HepG2 (cell line): ENCODE data around the gene DCHS2. TPM values are rescaled to one million over a fixed set of nuclear protein-coding genes. Genes with fewer than 3 reads are reported as not detected.

ENCODE experiments used
- ATAC-seq: fragments of 200-7000 bp; cut with Tn5 transposase; 3 replicates; pipeline ENCODE4 v1.9.1; 2020; ENCODE audit warnings: mild to moderate bottlenecking, moderate library complexity
- BruUV-seq: library from RNA; stranded (reverse); fragments of 400-500 nt; replicated peaks from 2 replicates; lab custom pipeline; 2021; lab: Mats Ljungman, UMichigan
- CTCF ChIA-PET: fragments of 300-600 bp; formaldehyde crosslinking; extraction: SDS; loops from one replicate; lab custom pipeline; 2021; ENCODE audit warnings: low total read pairs, inconsistent platforms, low intra/inter-chr PET ratio; lab: Yijun Ruan, JAX
- POLR2A ChIA-PET: fragments of 350-600 bp; sonication (Branson Sonifier 250); formaldehyde crosslinking; loops from one replicate; lab custom pipeline; 2020; ENCODE audit warnings: antibody characterized with exemption, inconsistent platforms; lab: Yijun Ruan, JAX
- DNase-seq: peaks from one replicate; pipeline ENCODE4 v3.0.0-alpha.2; 2015; ENCODE audit warnings: low spot score
- FAIRE-seq: peaks from 3 replicates; lab custom pipeline; 2011; peaks lifted over from hg19 to GRCh38; lab: Jason Lieb, UNC
- H2AFZ ChIP-seq: one replicate; pipeline ENCODE4 v1.6.1; 2011; ENCODE audit warnings: low read length, inconsistent platforms
- H3K27ac ChIP-seq: fragments of 300-600 bp; 3 replicates; pipeline ENCODE4 v1.8.0; 2011; ENCODE audit warnings: mixed run types, mild to moderate bottlenecking, mixed read lengths, low read length, inconsistent platforms; ENCODE audit not compliant: insufficient read depth; ENCODE audit errors: extremely low read length
- H3K27me3 ChIP-seq, 2 experiments: fragments of 200-600 bp in 1 of 2; 2 replicates in 1 of 2; 3 replicates in 1 of 2; pipeline versions ENCODE4 v1.6.0 to v1.8.0; 2011; ENCODE audit warnings: low read length in 2 of 2, mild to moderate bottlenecking in 2 of 2, moderate library complexity in 2 of 2, inconsistent platforms in 1 of 2; ENCODE audit not compliant: insufficient read depth in 2 of 2, control insufficient read depth in 1 of 2
- H3K36me3 ChIP-seq, 2 experiments: fragments of 200-600 bp in 1 of 2; replicated peaks in 1 of 2; 2 replicates in 1 of 2; 3 replicates in 1 of 2; pipeline versions ENCODE4 v1.5.1 to v1.8.0; 2011; ENCODE audit warnings: low read length in 2 of 2, inconsistent platforms in 1 of 2; ENCODE audit not compliant: insufficient read depth in 2 of 2, control insufficient read depth in 1 of 2
- H3K4me1 ChIP-seq: 2 replicates; pipeline ENCODE4 v1.5.1; 2012; ENCODE audit warnings: low read length, inconsistent platforms; ENCODE audit not compliant: insufficient read depth
- H3K4me2 ChIP-seq: 2 replicates; pipeline ENCODE4 v1.6.0; 2011; ENCODE audit warnings: low read depth, low read length, inconsistent platforms
- H3K4me3 ChIP-seq, 3 experiments: fragments of 200-600 bp in 1 of 3; sonication (generic), shearing (Covaris generic) in 1 of 3; replicated peaks in 1 of 3; 2 replicates each; pipeline ENCODE4 v1.5.1; 2011 to 2016; ENCODE audit warnings: low read length in 3 of 3, inconsistent platforms in 2 of 3, low read depth in 2 of 3, mild to moderate bottlenecking in 2 of 3, control low read depth in 1 of 3, mixed read lengths in 1 of 3; ENCODE audit not compliant: insufficient read depth in 1 of 3
- H3K79me2 ChIP-seq: one replicate; pipeline ENCODE4 v1.6.1; 2011; ENCODE audit warnings: low read length, inconsistent platforms; ENCODE audit not compliant: insufficient read depth
- H3K9ac ChIP-seq: 2 replicates; pipeline ENCODE4 v1.6.0; 2011; ENCODE audit warnings: mild to moderate bottlenecking, low read depth, low read length, inconsistent platforms; ENCODE audit not compliant: insufficient read depth
- H3K9me3 ChIP-seq: 2 replicates; pipeline ENCODE4 v1.5.1; 2012; ENCODE audit warnings: mild to moderate bottlenecking, low read length
- H4K20me1 ChIP-seq: 2 replicates; pipeline ENCODE4 v1.6.0; 2011; ENCODE audit warnings: inconsistent platforms, mild to moderate bottlenecking, low read length, moderate library complexity; ENCODE audit not compliant: insufficient read depth
- ATF7 ChIP-seq, 2 experiments: fragments of 450-650 bp in 1 of 2; sonication (generic) in 1 of 2; formaldehyde crosslinking in 1 of 2; IDR thresholded peaks; 2 replicates each; pipeline versions ENCODE4 v1.4.0 to v1.6.1; 2016 to 2020; ENCODE audit warnings: antibody characterized with exemption in 1 of 2, mild to moderate bottlenecking in 1 of 2, missing genetic modification reagents in 1 of 2
- CSRNP1 ChIP-seq: sonication (generic); formaldehyde crosslinking; IDR thresholded peaks from 2 replicates; pipeline ENCODE4 v1.8.1; 2023; ENCODE audit warnings: mild to moderate bottlenecking, missing genetic modification reagents
- E2F5 ChIP-seq: sonication (generic); formaldehyde crosslinking; conservative IDR thresholded peaks from 2 replicates; pipeline ENCODE4 v1.4.0; 2020; ENCODE audit warnings: missing genetic modification reagents
- EED ChIP-seq: sonication (generic); formaldehyde crosslinking; IDR thresholded peaks from 2 replicates; pipeline ENCODE4 v1.5.0; 2020; ENCODE audit warnings: mild to moderate bottlenecking, missing genetic modification reagents
- GFI1 ChIP-seq: sonication (generic); formaldehyde crosslinking; IDR thresholded peaks from 2 replicates; pipeline ENCODE4 v1.5.0; 2020; ENCODE audit warnings: missing genetic modification reagents, mild to moderate bottlenecking, borderline replicate concordance
- IKZF4 ChIP-seq: sonication (generic); formaldehyde crosslinking; IDR thresholded peaks from 2 replicates; pipeline ENCODE4 v1.5.1; 2020; ENCODE audit warnings: borderline replicate concordance, mild to moderate bottlenecking, low read depth, missing genetic modification reagents; ENCODE audit errors: not compliant biosample characterization
- ISX ChIP-seq: sonication (generic); formaldehyde crosslinking; conservative IDR thresholded peaks from 2 replicates; pipeline ENCODE4 v1.5.0; 2020; ENCODE audit warnings: missing genetic modification reagents
- NR2F1 ChIP-seq, 2 experiments: fragments of 450-650 bp in 1 of 2; formaldehyde crosslinking in 1 of 2; IDR thresholded peaks; 2 replicates each; pipeline versions ENCODE4 v1.5.0 to v1.6.1; 2016 to 2020; ENCODE audit warnings: mild to moderate bottlenecking in 1 of 2, missing compliant biosample characterization in 1 of 2, missing genetic modification reagents in 1 of 2, moderate library complexity in 1 of 2
- SP2 ChIP-seq: sonication (generic); formaldehyde crosslinking; IDR thresholded peaks from 2 replicates; pipeline ENCODE4 v1.5.1; 2020; ENCODE audit warnings: mild to moderate bottlenecking, missing genetic modification reagents
- TBX3 ChIP-seq: fragments of 450-650 bp; IDR thresholded peaks from 2 replicates; pipeline ENCODE4 v1.6.1; 2017; ENCODE audit warnings: antibody characterized with exemption, mild to moderate bottlenecking, inconsistent platforms, borderline replicate concordance
- TCF7 ChIP-seq: sonication (generic); IDR thresholded peaks from 2 replicates; pipeline ENCODE4 v1.6.1; 2016; ENCODE audit warnings: antibody characterized with exemption, low read depth
- ZBTB1 ChIP-seq: sonication (generic); formaldehyde crosslinking; IDR thresholded peaks from 2 replicates; pipeline ENCODE4 v1.4.0; 2020; ENCODE audit warnings: missing genetic modification reagents, borderline replicate concordance
- ZBTB42 ChIP-seq: sonication (generic); formaldehyde crosslinking; IDR thresholded peaks from 2 replicates; pipeline ENCODE4 v1.5.0; 2020; ENCODE audit warnings: mild to moderate bottlenecking, missing genetic modification reagents
- ZNF367 ChIP-seq: sonication (generic); formaldehyde crosslinking; IDR thresholded peaks from 2 replicates; pipeline ENCODE4 v1.4.0; 2020; ENCODE audit warnings: missing genetic modification reagents, borderline replicate concordance
- ZNF614 ChIP-seq: IDR thresholded peaks from 2 replicates; pipeline ENCODE4 v1.6.1; 2018; ENCODE audit warnings: missing biosample characterization, missing genetic modification reagents, inconsistent platforms, borderline replicate concordance
- ZNF670 ChIP-seq: sonication (generic); formaldehyde crosslinking; IDR thresholded peaks from 2 replicates; pipeline ENCODE4 v1.8.0; 2022; ENCODE audit warnings: mild to moderate bottlenecking, missing genetic modification reagents, borderline replicate concordance
- WGBS: methylation state at CpG from one replicate; pipeline ENCODE4 v1.1.6; 2017; ENCODE audit warnings: low lambda C conversion rate; 5-methylcytosine and 5-hydroxymethylcytosine counted together
- in situ Hi-C: cut with HindIII; loops from 2 replicates; pipeline ENCODE4 v1.10.0; 2017; ENCODE audit warnings: low pct_unique_long_range_greater_than_20kb; ENCODE audit not compliant: extremely low pct_ligation_motif_present
- intact Hi-C: fragments of 100-400 bp; cut with micrococcal nuclease; formaldehyde crosslinking; loops from one replicate; pipeline ENCODE4 v1.10.0; 2022; ENCODE audit not compliant: unreplicated experiment
- polyA plus RNA-seq, 8 experiments: library from polyadenylated mRNA; depleted of rRNA in 3 of 8; stranded (reverse) in 7 of 8; unstranded in 1 of 8; fragments of >200 nt; fragmentation: Illumina TruSeq in 4 of 8; extraction: Trizol in 4 of 8; gene quantifications; 2 replicates each; pipeline versions ENCODE4 v1.2.1 to v1.2.3, GENCODE V29; 2011 to 2016; ENCODE audit warnings: low read depth in 4 of 8, missing spikeins in 1 of 8, mixed read lengths in 1 of 8; ENCODE audit not compliant: insufficient read depth in 1 of 8
- total RNA-seq, 5 experiments: library from RNA; depleted of rRNA; stranded (reverse); fragments of >200 nt; fragmentation: Illumina TruSeq; extraction: Trizol; gene quantifications; 2 replicates each; pipeline ENCODE4 v1.2.3, GENCODE V29; 2016; ENCODE audit warnings: low read depth in 1 of 5

Gene DCHS2
- total and polyA plus RNA-seq, 2 of the 13 experiments (the other 11 are each of a cell fraction or from before 2014, with no cell fraction given) = 0.03 TPM; not detected in 1

GRCh38 chr4:154415313-154415712 is 76.3 kb downstream of the DCHS2 start (continued):
- no peak for TF ChIP-seq SP2 (CRISPR knock-in tag)
- no peak for TF ChIP-seq CSRNP1 (CRISPR knock-in tag)
- no peak for TF ChIP-seq TBX3
- no peak for TF ChIP-seq ATF7 (IDR thresholded peaks at IDR 0.05)
- TF ChIP-seq ATF7 (CRISPR knock-in tag; IDR thresholded peaks at IDR 0.05) = no peak
- no peak for TF ChIP-seq GFI1
- no peak for TF ChIP-seq EED
- no peak for TF ChIP-seq ZNF670 (CRISPR knock-in tag)
- no peak for TF ChIP-seq TCF7
- no peak for TF ChIP-seq ZBTB1 (CRISPR knock-in tag)
- no peak for TF ChIP-seq NR2F1 (CRISPR knock-in tag; IDR thresholded peaks at IDR 0.05)
- TF ChIP-seq ZNF367 = no peak

- DNase-seq (no peak), ATAC-seq (no peak), FAIRE-seq (no peak)
- in situ Hi-C loops = no loop called here
- intact Hi-C loops = loop anchor here (5.0 kb wide), 1 partner anchor 88 kb away; no protein-coding TSS in a partner anchor
- Histone ChIP-seq H3K36me3 (no peaks in the 10 kb centered on the region), H3K27me3 (peaks cover 0 to 21% of the 10 kb centered on the region in 2 experiments; a peak in 3 of 5 replicates), H3K79me2 (no peaks in the 10 kb centered on the region), H3K4me2 (no peak overlapping the region), H3K4me3 (no peak overlapping the region), H3K9me3 (no peaks in the 10 kb centered on the region), H3K27ac (no peak overlapping the region), H3K9ac (no peak overlapping the region), H4K20me1 (no peaks in the 10 kb centered on the region), H2AFZ (no peak overlapping the region), H3K4me1 (peaks cover 12% of the 10 kb centered on the region)
- ChIA-PET CTCF (no interaction called here), POLR2A (no interaction called here)
- BruUV-seq = no TSS peak
- TF ChIP-seq ZBTB42 (CRISPR knock-in tag) (no peak), E2F5 (CRISPR knock-in tag) (no peak), ZNF614 (CRISPR knock-in tag) (no peak), IKZF4 (no peak), ISX (no peak)
- 62% methylated on average over 3 of the region's 3 CpGs for WGBS
Measured at GRCh38 chr4:154414796-154415195, 76.8 kb downstream of the DCHS2 start.
